Neural progenitor cell (in vitro differentiated cells): ENCODE measurements around the gene ARHGAP42. TPM values are rescaled to one million over a fixed set of nuclear protein-coding genes. Genes with fewer than 3 reads are reported as not detected.

ENCODE experiments used
- DNase-seq: peaks from one replicate; pipeline ENCODE4 v3.0.0-alpha.2; 2016; ENCODE audit warnings: low spot score
- H2AFZ ChIP-seq: fragments of 200-600 bp; sonication (generic); replicated peaks from 2 replicates; pipeline ENCODE4 v1.6.1; 2016; ENCODE audit warnings: antibody characterized with exemption
- H3F3A ChIP-seq: fragments of 200-600 bp; sonication (generic); 2 replicates; pipeline ENCODE4 v1.6.1; 2016; ENCODE audit warnings: antibody characterized with exemption, low read depth
- H3K27ac ChIP-seq: fragments of 200-600 bp; sonication (generic); 2 replicates; pipeline ENCODE4 v1.5.1; 2016; ENCODE audit warnings: mild to moderate bottlenecking
- H3K27me3 ChIP-seq: fragments of 200-600 bp; sonication (generic); 2 replicates; pipeline ENCODE4 v1.6.1; 2016; ENCODE audit warnings: mild to moderate bottlenecking, moderate library complexity
- H3K36me3 ChIP-seq: fragments of 200-600 bp; sonication (generic); 2 replicates; pipeline ENCODE4 v1.5.1; 2016
- H3K4me1 ChIP-seq: fragments of 200-600 bp; sonication (generic); 2 replicates; pipeline ENCODE4 v1.6.1; 2016; ENCODE audit warnings: mixed run types
- H3K4me2 ChIP-seq: fragments of 200-600 bp; sonication (generic); 2 replicates; pipeline ENCODE4 v1.6.1; 2016
- H3K4me3 ChIP-seq: fragments of 200-600 bp; sonication (generic); 2 replicates; pipeline ENCODE4 v1.5.1; 2016
- H3K79me2 ChIP-seq: fragments of 200-600 bp; sonication (generic); 2 replicates; pipeline ENCODE4 v1.6.1; 2016; ENCODE audit warnings: low read depth
- H3K9ac ChIP-seq: fragments of 200-600 bp; sonication (generic); 2 replicates; pipeline ENCODE4 v1.6.1; 2016
- H3K9me3 ChIP-seq: fragments of 200-600 bp; sonication (generic); 2 replicates; pipeline ENCODE4 v1.5.1; 2016; ENCODE audit warnings: low read depth
- H4K20me1 ChIP-seq: fragments of 200-600 bp; sonication (generic); 2 replicates; pipeline ENCODE4 v1.6.1; 2016; ENCODE audit warnings: low read depth
- H3K27ac Mint-ChIP-seq: 3 replicates; pipeline ENCODE4 v1.8.0; 2021; ENCODE audit warnings: mixed read lengths
- H3K27me3 Mint-ChIP-seq: 2 replicates; pipeline ENCODE4 v1.8.0; 2022; ENCODE audit warnings: low read depth, mild to moderate bottlenecking, inconsistent platforms, moderate library complexity, mixed read lengths; ENCODE audit not compliant: insufficient read depth
- H3K36me3 Mint-ChIP-seq: 3 replicates; pipeline ENCODE4 v1.8.0; 2021; ENCODE audit warnings: mixed read lengths
- H3K4me1 Mint-ChIP-seq: 3 replicates; pipeline ENCODE4 v1.8.0; 2021; ENCODE audit warnings: mixed read lengths
- H3K4me3 Mint-ChIP-seq: 3 replicates; pipeline ENCODE4 v1.8.0; 2021; ENCODE audit warnings: mild to moderate bottlenecking, moderate library complexity, mixed read lengths
- H3K9me3 Mint-ChIP-seq: 3 replicates; pipeline ENCODE4 v1.8.0; 2020; ENCODE audit warnings: mixed read lengths
- CTCF ChIP-seq: fragments of 200-600 bp; sonication (generic); IDR thresholded peaks from 2 replicates; pipeline ENCODE4 v1.5.1; 2017; ENCODE audit warnings: antibody characterized with exemption, mild to moderate bottlenecking
- EZH2 ChIP-seq: fragments of 200-600 bp; sonication (generic); IDR thresholded peaks from 2 replicates; pipeline ENCODE4 v1.6.1; 2017; ENCODE audit warnings: antibody characterized with exemption, mild to moderate bottlenecking, moderate library complexity
- EZH2phosphoT487 ChIP-seq: fragments of 200-600 bp; sonication (generic); IDR thresholded peaks from 2 replicates; pipeline ENCODE4 v1.6.1; 2017; ENCODE audit warnings: antibody characterized with exemption
- total RNA-seq: library from RNA; depleted of rRNA; stranded (reverse); fragments of >200 nt; gene quantifications from 2 replicates; pipeline ENCODE4 v1.2.3, GENCODE V29; 2015; ENCODE audit warnings: low replicate concordance

Gene ARHGAP42
- total RNA-seq, 1 donor from 2014 or later = 31.0 TPM

- Histone ChIP-seq H3K4me3 (peak overlapping the region; percentile 95), H4K20me1 (no peaks in the 10 kb centered on the region), H3K4me1 (peaks cover 24% of the 10 kb centered on the region), H3K27me3 (no peaks in the 10 kb centered on the region), H3F3A (peaks cover 4% of the 10 kb centered on the region), H3K79me2 (peaks cover 46% of the 10 kb centered on the region), H2AFZ (peak overlapping the region; percentile 99), H3K36me3 (no peaks in the 10 kb centered on the region), H3K9ac (no peak overlapping the region), H3K9me3 (no peaks in the 10 kb centered on the region), H3K4me2 (peak overlapping the region; percentile 83), H3K27ac (peak overlapping the region; percentile 15)
- Mint-ChIP-seq H3K27ac (peak overlapping the region; percentile 92), H3K27me3 (peaks cover 4% of the 10 kb centered on the region), H3K36me3 (peaks cover 3% of the 10 kb centered on the region), H3K4me1 (peaks cover 24% of the 10 kb centered on the region), H3K9me3 (no peaks in the 10 kb centered on the region), H3K4me3 (peak overlapping the region; percentile 99)
- TF ChIP-seq CTCF (peak; percentile 65), EZH2phosphoT487 (no peak)
- peak; percentile 89 for DNase-seq
Measured at GRCh38 chr11:100687630-100688395, 725 bp downstream of the ARHGAP42 start.

DNA sequence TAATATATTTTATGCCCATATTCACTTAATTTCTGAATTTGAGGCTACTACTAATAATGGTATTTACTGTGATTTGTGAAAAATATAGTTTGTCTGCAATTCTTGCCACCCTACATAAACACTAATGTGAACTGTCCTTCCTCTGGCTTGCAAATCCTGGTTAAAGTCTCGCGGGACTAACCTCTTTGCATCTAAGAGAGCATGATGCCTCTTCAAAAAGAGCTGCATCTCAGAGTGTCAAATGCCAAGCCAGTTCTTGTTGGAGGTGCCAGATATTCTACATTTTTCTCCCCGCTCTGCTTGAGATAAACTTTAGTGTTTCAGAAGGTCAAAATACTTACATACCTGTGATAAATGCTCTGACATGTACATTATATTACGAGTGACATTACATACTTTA is 2.1 kb downstream of the ARHGAP42 start:
- Histone ChIP-seq H3K4me1 (peaks cover 24% of the 10 kb centered on the region), H3F3A (peaks cover 4% of the 10 kb centered on the region), H3K36me3 (no peaks in the 10 kb centered on the region), H3K4me2 (peak overlapping the region; percentile 83), H4K20me1 (no peaks in the 10 kb centered on the region), H3K27me3 (no peaks in the 10 kb centered on the region), H3K4me3 (no peak overlapping the region), H3K9me3 (no peaks in the 10 kb centered on the region), H2AFZ (no peak overlapping the region), H3K27ac (no peak overlapping the region), H3K79me2 (peaks cover 51% of the 10 kb centered on the region), H3K9ac (no peak overlapping the region)
- no peaks in the 10 kb centered on the region for H3K9me3 Mint-ChIP-seq
- peaks cover 6% of the 10 kb centered on the region for H3K27me3 Mint-ChIP-seq
- peaks cover 24% of the 10 kb centered on the region for H3K4me1 Mint-ChIP-seq
- H3K4me3 Mint-ChIP-seq = peak overlapping the region; percentile 1
- H3K36me3 Mint-ChIP-seq = peaks cover 3% of the 10 kb centered on the region
- TF ChIP-seq EZH2phosphoT487 (no peak), CTCF (no peak), EZH2 (no peak)
- no peak for DNase-seq
- no peak overlapping the region for H3K27ac Mint-ChIP-seq

DNA sequence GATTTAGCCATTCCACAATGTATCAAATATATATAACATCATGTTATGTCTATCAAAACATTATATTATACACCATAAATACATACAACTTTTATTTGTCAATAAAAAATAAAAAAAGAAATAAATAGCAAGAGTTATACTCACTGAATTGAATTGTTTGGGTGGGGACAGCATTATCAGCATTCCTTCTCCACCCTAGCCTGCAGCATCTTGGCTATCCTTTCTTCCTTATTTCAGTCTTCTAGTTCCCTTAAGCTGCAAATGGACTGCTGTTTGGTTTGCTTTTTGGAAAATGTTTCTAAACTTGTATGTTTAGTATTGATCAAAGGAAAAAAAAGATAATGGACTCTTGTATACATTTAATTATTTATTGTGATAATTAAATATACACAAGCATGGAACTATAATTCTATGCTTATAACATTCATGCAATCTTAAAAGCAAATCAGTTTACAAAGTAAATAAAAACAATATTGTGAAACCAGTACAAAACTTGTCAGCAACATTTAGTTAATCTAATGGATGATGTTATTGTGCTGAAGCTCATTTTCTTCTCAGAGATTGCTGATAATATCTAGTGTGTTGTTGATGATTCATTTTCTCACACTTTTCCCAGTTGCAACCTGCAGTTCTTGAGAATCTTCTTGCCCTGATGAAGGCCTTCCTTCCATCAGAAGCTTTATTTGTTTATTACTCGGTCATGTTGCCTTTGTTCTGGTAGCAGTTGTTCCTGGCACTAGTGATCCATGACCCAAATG is 5.0 kb downstream of the ARHGAP42 start:
- Histone ChIP-seq H3K4me2 (no peak overlapping the region), H2AFZ (no peak overlapping the region), H3K9me3 (no peaks in the 10 kb centered on the region), H4K20me1 (no peaks in the 10 kb centered on the region), H3K27ac (no peak overlapping the region), H3F3A (peaks cover 4% of the 10 kb centered on the region), H3K36me3 (no peaks in the 10 kb centered on the region), H3K79me2 (peaks cover 71% of the 10 kb centered on the region), H3K4me1 (peaks cover 24% of the 10 kb centered on the region), H3K4me3 (no peak overlapping the region), H3K27me3 (no peaks in the 10 kb centered on the region), H3K9ac (no peak overlapping the region)
- Mint-ChIP-seq H3K27me3 (peaks cover 2% of the 10 kb centered on the region), H3K27ac (no peak overlapping the region), H3K4me1 (peaks cover 21% of the 10 kb centered on the region), H3K4me3 (no peak overlapping the region), H3K36me3 (peaks cover 3% of the 10 kb centered on the region), H3K9me3 (no peaks in the 10 kb centered on the region)
- TF ChIP-seq EZH2 (no peak), CTCF (no peak), EZH2phosphoT487 (no peak)
- no peak for DNase-seq
